Measurements from ENCODE around the gene ZNF768. TPM values are rescaled to one million over a fixed set of nuclear protein-coding genes. Genes with fewer than 3 reads are reported as not detected.

Gene ZNF768
- total RNA-seq, 1 donor from 2014 or later = 30.7 TPM

- no peaks in the 10 kb centered on the region for H3K27me3 ChIP-seq
- no peaks in the 10 kb centered on the region for H3K4me1 ChIP-seq
- no peak overlapping the region for H3K4me3 ChIP-seq
- DNase-seq (ENCODE audit: extremely low spot score in 2 of 2) = no peak
- no peak overlapping the region for H3K27ac ChIP-seq
- no peaks in the 10 kb centered on the region for H3K36me3 ChIP-seq
- no peaks in the 10 kb centered on the region for H3K9me3 ChIP-seq
- TF ChIP-seq POLR2AphosphoS5 (IDR thresholded peaks at IDR 0.05; ENCODE audit: insufficient read depth in 1 of 2, low read depth in 1 of 2) (no peak), CTCF (IDR thresholded peaks at IDR 0.05) (no peak), POLR2A (IDR thresholded peaks at IDR 0.05) (no peak)
- intact Hi-C loops (cut with DNase I) = no loop called here
Measured at GRCh38 chr16:30493941-30494488, 32.4 kb downstream of the ZNF768 start.

- Histone ChIP-seq H3K27ac (no peak overlapping the region), H3K4me1 (no peaks in the 10 kb centered on the region), H3K4me3 (no peak overlapping the region), H3K27me3 (no peaks in the 10 kb centered on the region), H3K9me3 (no peaks in the 10 kb centered on the region), H3K36me3 (no peaks in the 10 kb centered on the region)
- intact Hi-C loops (cut with DNase I) = no loop called here
- TF ChIP-seq CTCF (IDR thresholded peaks at IDR 0.05) = no peak
- TF ChIP-seq POLR2AphosphoS5 (IDR thresholded peaks at IDR 0.05; ENCODE audit: insufficient read depth in 1 of 2, low read depth in 1 of 2) = no peak
- TF ChIP-seq POLR2A (IDR thresholded peaks at IDR 0.05) = no peak
- no peak for DNase-seq (ENCODE audit: extremely low spot score in 2 of 2)
Measured at GRCh38 chr16:30491744-30492308, 34.5 kb downstream of the ZNF768 start.

- no peaks in the 10 kb centered on the region for H3K9me3 ChIP-seq
- H3K27me3 ChIP-seq = no peaks in the 10 kb centered on the region
- H3K4me3 ChIP-seq = no peak overlapping the region
- no peak overlapping the region for H3K27ac ChIP-seq
- no peaks in the 10 kb centered on the region for H3K4me1 ChIP-seq
- intact Hi-C loops (cut with DNase I) = no loop called here
- DNase-seq (ENCODE audit: extremely low spot score in 2 of 2) = no peak
- H3K36me3 ChIP-seq = no peaks in the 10 kb centered on the region
- TF ChIP-seq CTCF (IDR thresholded peaks at IDR 0.05) (no peak), POLR2AphosphoS5 (IDR thresholded peaks at IDR 0.05; ENCODE audit: insufficient read depth in 1 of 2, low read depth in 1 of 2) (no peak), POLR2A (IDR thresholded peaks at IDR 0.05) (no peak)
Measured at GRCh38 chr16:30491229-30491628, 35.1 kb downstream of the ZNF768 start.

- TF ChIP-seq CTCF (IDR thresholded peaks at IDR 0.05) (no peak), POLR2AphosphoS5 (IDR thresholded peaks at IDR 0.05; ENCODE audit: insufficient read depth in 1 of 2, low read depth in 1 of 2) (peak in 1 of 2 donors; percentile 35)
- H3K4me1 ChIP-seq = no peaks in the 10 kb centered on the region
- no peaks in the 10 kb centered on the region for H3K36me3 ChIP-seq
- H3K4me3 ChIP-seq = no peak overlapping the region
- H3K27ac ChIP-seq = no peak overlapping the region
- no peak for DNase-seq (ENCODE audit: extremely low spot score in 2 of 2)
- H3K27me3 ChIP-seq = no peaks in the 10 kb centered on the region
- H3K9me3 ChIP-seq = no peaks in the 10 kb centered on the region
- intact Hi-C loops (cut with DNase I) = no loop called here
Measured at GRCh38 chr16:30490210-30490609, 36.2 kb downstream of the ZNF768 start.

DNA sequence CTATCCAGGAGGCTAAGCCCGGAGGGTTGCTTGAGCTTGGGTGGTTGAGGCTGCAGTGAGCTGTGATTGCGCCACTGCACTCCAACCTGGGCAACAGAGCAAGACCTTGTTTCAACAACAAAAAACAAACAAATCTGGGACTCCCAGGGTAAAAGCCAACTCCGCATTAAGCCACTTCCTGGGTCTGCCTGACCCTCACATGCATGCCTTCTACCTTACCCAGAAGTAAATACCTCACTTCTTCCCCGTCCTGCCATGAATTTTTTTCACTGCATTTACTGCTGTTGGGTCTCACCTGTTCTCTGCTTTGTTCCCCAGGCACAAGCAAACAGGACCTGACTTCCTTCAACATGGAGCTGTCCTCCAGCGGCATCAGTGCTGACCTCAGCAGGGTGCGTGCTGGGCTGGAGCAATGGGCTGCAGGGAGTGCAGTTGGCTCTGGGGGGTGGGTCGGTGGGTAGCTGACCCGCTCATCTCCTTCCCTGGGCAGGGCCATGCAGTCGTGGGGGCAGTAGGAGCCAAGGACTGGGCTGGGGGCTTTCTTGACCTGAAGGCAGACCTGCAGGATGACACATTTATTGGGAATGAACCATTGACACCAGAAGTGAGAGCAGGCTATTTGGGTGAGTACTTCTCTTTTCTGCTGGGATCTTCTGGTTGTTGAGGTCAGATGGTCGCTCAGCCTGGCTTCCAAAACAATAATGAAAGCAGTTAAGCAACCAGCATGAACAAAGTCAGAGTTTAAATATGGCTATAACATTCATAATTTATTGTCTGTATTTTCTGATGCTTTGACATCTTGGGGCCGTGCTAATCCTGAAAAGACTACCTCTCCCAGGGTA, 37.4 kb downstream of the ZNF768 start:
- H3K9me3 ChIP-seq = no peaks in the 10 kb centered on the region
- no peak overlapping the region for H3K4me3 ChIP-seq
- H3K4me1 ChIP-seq = no peaks in the 10 kb centered on the region
- no peak for DNase-seq (ENCODE audit: extremely low spot score in 2 of 2)
- no peak overlapping the region for H3K27ac ChIP-seq
- no peaks in the 10 kb centered on the region for H3K36me3 ChIP-seq
- TF ChIP-seq POLR2A (IDR thresholded peaks at IDR 0.05) = no peak
- no peak for TF ChIP-seq POLR2AphosphoS5 (IDR thresholded peaks at IDR 0.05; ENCODE audit: insufficient read depth in 1 of 2, low read depth in 1 of 2)
- no peak for TF ChIP-seq CTCF (IDR thresholded peaks at IDR 0.05)
- H3K27me3 ChIP-seq = no peaks in the 10 kb centered on the region
- intact Hi-C loops (cut with DNase I) = no loop called here

Measured in vagina (tissue), 2 donors.